ENCODE measurements around the gene BMAL1.
"Not testable (repeated sequence)": the region's sequence is repeated elsewhere in the genome, so short reads cannot be mapped to it uniquely, and the experiment has no call there.

The BMAL1 gene

DNA sequence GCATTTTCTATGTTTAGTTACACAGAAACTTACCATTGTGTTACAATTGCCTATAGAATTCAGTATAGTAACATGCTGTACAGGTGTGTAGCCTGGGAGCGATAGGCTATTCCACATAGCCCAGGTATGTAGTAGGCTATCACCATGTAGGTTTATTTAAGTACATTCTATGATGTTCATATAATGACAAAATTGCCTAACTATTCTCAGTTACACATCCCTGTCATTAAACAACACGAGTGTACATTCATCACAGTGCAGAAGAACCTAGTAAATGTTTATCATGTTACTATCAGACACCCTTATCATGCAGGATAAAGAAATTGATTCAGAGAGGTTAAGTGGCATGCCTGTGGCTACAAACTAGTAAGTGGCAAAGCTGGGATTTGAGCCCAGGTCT is 28.4 kb upstream of the BMAL1 start:
- Mint-ChIP-seq H3K4me1 (no peaks in the 10 kb centered on the region), H3K36me3 (ENCODE audit: low read depth) (no peaks in the 10 kb centered on the region), H3K27me3 (ENCODE audit: low read depth, poor library complexity) (peaks cover 20% of the 10 kb centered on the region), H3K9me3 (no peaks in the 10 kb centered on the region), H3K4me3 (no peak overlapping the region), H3K27ac (no peak overlapping the region)
- TF ChIP-seq, protein P1, sequence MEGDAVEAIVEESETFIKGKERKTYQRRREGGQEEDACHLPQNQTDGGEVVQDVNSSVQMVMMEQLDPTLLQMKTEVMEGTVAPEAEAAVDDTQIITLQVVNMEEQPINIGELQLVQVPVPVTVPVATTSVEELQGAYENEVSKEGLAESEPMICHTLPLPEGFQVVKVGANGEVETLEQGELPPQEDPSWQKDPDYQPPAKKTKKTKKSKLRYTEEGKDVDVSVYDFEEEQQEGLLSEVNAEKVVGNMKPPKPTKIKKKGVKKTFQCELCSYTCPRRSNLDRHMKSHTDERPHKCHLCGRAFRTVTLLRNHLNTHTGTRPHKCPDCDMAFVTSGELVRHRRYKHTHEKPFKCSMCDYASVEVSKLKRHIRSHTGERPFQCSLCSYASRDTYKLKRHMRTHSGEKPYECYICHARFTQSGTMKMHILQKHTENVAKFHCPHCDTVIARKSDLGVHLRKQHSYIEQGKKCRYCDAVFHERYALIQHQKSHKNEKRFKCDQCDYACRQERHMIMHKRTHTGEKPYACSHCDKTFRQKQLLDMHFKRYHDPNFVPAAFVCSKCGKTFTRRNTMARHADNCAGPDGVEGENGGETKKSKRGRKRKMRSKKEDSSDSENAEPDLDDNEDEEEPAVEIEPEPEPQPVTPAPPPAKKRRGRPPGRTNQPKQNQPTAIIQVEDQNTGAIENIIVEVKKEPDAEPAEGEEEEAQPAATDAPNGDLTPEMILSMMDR (IDR thresholded peaks at IDR 0.05), result no peak
- no peak for DNase-seq

DNA sequence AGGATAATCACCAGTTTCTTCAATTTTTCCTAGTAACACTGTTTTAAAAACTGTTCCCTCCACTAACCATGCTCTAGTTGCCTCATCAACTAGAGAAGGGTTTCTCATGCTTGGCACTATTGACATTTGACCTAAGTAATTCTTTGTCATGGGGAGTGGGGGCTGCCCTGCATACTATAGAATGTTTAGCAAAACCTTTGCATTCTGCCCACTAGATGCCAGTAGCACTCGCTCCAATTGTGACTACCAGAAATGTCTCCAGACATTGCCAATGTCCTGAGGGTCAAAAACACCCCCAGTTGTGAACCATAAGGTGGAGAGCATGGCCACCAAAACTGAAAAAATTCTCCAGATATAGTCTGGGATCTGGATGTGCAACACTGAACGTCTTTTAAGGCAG is 27.6 kb upstream of the BMAL1 start:
- Mint-ChIP-seq H3K4me3 (no peak overlapping the region), H3K36me3 (ENCODE audit: low read depth) (no peaks in the 10 kb centered on the region), H3K9me3 (no peaks in the 10 kb centered on the region), H3K27me3 (ENCODE audit: low read depth, poor library complexity) (peaks cover 16% of the 10 kb centered on the region), H3K4me1 (no peaks in the 10 kb centered on the region), H3K27ac (no peak overlapping the region)
- TF ChIP-seq, protein P1 (IDR thresholded peaks at IDR 0.05), result no peak
- DNase-seq, result no peak

DNA sequence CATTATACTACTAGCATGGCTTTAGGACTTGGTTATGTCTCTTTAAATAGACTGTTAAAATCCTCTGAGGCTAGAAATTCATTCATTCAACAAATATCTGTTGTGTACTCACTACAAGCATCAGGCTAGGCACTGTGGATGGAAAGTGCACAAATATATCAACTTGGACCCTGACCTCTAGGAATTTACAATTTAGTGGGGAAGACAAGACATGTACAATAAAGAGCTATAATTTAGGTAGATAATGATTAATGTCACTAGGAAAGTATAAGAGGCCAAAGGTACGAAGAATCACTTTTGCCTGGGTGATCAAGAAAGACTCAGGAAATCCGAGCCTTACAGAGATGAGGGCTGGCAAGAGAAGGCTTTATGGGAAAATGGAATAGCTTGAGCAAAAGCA is 25.6 kb upstream of the BMAL1 start:
- Mint-ChIP-seq H3K36me3 (ENCODE audit: low read depth) (no peaks in the 10 kb centered on the region), H3K4me3 (no peak overlapping the region), H3K4me1 (no peaks in the 10 kb centered on the region), H3K27me3 (ENCODE audit: low read depth, poor library complexity) (peaks cover 5% of the 10 kb centered on the region), H3K9me3 (no peaks in the 10 kb centered on the region), H3K27ac (no peak overlapping the region)
- DNase-seq, result no peak
- TF ChIP-seq, protein P1 (IDR thresholded peaks at IDR 0.05), result no peak

DNA sequence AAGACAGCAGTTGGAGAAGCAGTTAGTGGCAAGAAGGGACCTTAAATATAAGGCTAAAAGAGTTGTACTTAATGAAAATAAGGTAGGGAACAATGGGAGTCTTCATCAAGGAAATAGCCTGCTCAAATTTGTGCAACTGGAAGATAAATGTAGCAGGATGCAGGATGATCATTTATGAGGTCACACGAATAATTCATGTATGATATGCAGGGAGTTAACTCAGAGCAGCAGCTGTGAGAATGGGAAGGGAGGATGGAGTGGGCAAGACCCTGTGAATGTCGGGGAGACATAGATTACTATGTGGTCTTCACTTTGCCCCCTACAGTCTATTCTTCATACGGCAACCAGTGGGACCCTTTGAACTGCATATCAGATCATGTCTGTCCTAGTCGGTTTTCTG is 25.2 kb upstream of the BMAL1 start:
- no peak for DNase-seq
- Mint-ChIP-seq H3K27me3 (ENCODE audit: low read depth, poor library complexity) (peaks cover 7% of the 10 kb centered on the region), H3K4me3 (no peak overlapping the region), H3K36me3 (ENCODE audit: low read depth) (no peaks in the 10 kb centered on the region), H3K27ac (no peak overlapping the region), H3K4me1 (no peaks in the 10 kb centered on the region), H3K9me3 (no peaks in the 10 kb centered on the region)
- TF ChIP-seq, protein P1 (IDR thresholded peaks at IDR 0.05), result no peak

DNA sequence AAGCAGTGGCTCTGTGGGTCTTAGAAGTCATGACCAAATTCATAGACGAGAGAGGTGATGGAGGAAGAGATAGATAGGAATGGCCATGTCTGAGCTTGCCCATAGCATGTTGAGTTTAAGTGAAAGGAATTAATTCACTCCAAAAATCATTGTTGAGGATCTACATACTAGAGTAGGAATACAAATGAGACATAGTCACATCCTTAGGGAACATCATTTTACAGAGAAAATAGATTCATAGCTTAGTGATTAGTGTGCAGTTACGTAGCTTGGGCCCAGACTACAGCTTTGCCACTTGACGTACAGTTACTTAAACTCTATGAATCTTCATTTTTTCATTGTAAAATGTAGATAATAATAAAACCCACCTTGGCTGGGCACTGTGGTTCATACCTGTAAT is 21.4 kb upstream of the BMAL1 start:
- H3K36me3 Mint-ChIP-seq (ENCODE audit: low read depth), result no peaks in the 10 kb centered on the region
- no peaks in the 10 kb centered on the region for H3K9me3 Mint-ChIP-seq
- peaks cover 19% of the 10 kb centered on the region for H3K4me1 Mint-ChIP-seq
- H3K27me3 Mint-ChIP-seq (ENCODE audit: low read depth, poor library complexity), result peaks cover 9% of the 10 kb centered on the region
- H3K4me3 Mint-ChIP-seq, result no peak overlapping the region
- H3K27ac Mint-ChIP-seq, result no peak overlapping the region
- DNase-seq, result no peak
- TF ChIP-seq, protein P1 (IDR thresholded peaks at IDR 0.05), result no peak

DNA sequence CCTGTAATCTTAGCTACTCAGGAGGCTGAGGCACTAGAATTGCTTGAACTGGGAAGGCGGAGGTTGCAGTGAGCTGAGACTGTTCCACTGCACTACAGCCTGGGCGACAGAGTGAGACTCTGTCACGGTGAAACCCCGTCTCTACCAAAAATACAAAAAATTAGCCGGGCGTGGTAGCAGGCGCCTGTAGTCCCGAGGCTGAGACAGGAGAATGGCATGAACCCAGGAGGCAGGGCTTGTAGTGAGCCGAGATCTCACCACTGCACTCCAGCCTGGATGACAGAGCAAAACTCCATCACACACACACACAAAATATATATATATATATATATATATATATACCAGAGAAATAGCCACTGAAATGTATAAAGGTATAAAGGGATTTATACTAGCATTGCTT is 19.5 kb upstream of the BMAL1 start:
- not testable (repeated sequence) for H3K27ac Mint-ChIP-seq; DNase-seq; H3K36me3 Mint-ChIP-seq (ENCODE audit: low read depth); H3K4me3 Mint-ChIP-seq; H3K9me3 Mint-ChIP-seq
- peaks cover 11% of the 10 kb centered on the region for H3K27me3 Mint-ChIP-seq (ENCODE audit: low read depth, poor library complexity)
- H3K4me1 Mint-ChIP-seq, result peaks cover 26% of the 10 kb centered on the region
